SK-N-SH (cell line): ENCODE data around the gene LILRB4. TPM values are rescaled to one million over a fixed set of nuclear protein-coding genes. Genes with fewer than 3 reads are reported as not detected.

Experiments used
- polyA plus RNA-seq, 3 experiments: library from polyadenylated mRNA; depleted of rRNA; stranded (reverse); fragments of >200 nt; gene quantifications; 2 replicates each; pipeline ENCODE4 v1.2.3, GENCODE V29; 2012
- small RNA-seq, 7 experiments: library from RNA; depleted of rRNA; stranded (forward); fragments of <200 nt; gene quantifications; one replicate each; pipeline ENCODE3, GENCODE V24; 2012

The LILRB4 gene
- polyA plus RNA-seq, 1 of the 3 experiments (the other 2 are of a cell fraction): not detected

Small RNA genes within 50 kb of the gene (small RNA-seq; reads per million reads assigned to genes)
- 0 reads per million in 7 experiments for gene AC245036.3
- 0 reads per million in 7 experiments for gene AC245128.2
- gene MIR8061: 0 reads per million in 7 experiments

Other genes starting within 250 kb of the LILRB4 start
- 0.05 and 0.21 TPM in 2 replicates for gene TTYH1, start 247.5 kb upstream of the LILRB4 start, polyA plus RNA-seq (2012; rRNA removed)
- gene LENG8, start 213.8 kb upstream of the LILRB4 start, polyA plus RNA-seq (2012; rRNA removed): 84.0 and 89.1 TPM in 2 replicates
- gene LENG9, start 199.2 kb upstream of the LILRB4 start, polyA plus RNA-seq (2012; rRNA removed): 0.20 and 0.21 TPM in 2 replicates
- gene CDC42EP5, start 189.7 kb upstream of the LILRB4 start, polyA plus RNA-seq (2012; rRNA removed): 10.8 and 13.5 TPM in 2 replicates
- gene LAIR2, start 160.2 kb upstream of the LILRB4 start, polyA plus RNA-seq (2012; rRNA removed): not detected in 2 replicates
- not detected in 2 replicates for gene LILRA2, start 89.2 kb upstream of the LILRB4 start, polyA plus RNA-seq (2012; rRNA removed)
- not detected in 2 replicates for gene LILRA1, start 69.4 kb upstream of the LILRB4 start, polyA plus RNA-seq (2012; rRNA removed)
- not detected in 2 replicates for gene LILRB1, start 32.5 kb upstream of the LILRB4 start, polyA plus RNA-seq (2012; rRNA removed)
- gene KIR3DL3, start 61.5 kb downstream of the LILRB4 start, polyA plus RNA-seq (2012; rRNA removed): not detected in 2 replicates
- gene KIR2DL3, start 75.5 kb downstream of the LILRB4 start, polyA plus RNA-seq (2012; rRNA removed): not detected in 2 replicates
- gene KIR2DL1, start 106.8 kb downstream of the LILRB4 start, polyA plus RNA-seq (2012; rRNA removed): not detected in 2 replicates
- not detected in 2 replicates for gene KIR2DL4, start 140.6 kb downstream of the LILRB4 start, polyA plus RNA-seq (2012; rRNA removed)
- gene KIR3DL1, start 153.5 kb downstream of the LILRB4 start, polyA plus RNA-seq (2012; rRNA removed): not detected in 2 replicates
- gene KIR2DS4, start 169.7 kb downstream of the LILRB4 start, polyA plus RNA-seq (2012; rRNA removed): not detected in 2 replicates
- gene KIR3DL2, start 187.5 kb downstream of the LILRB4 start, polyA plus RNA-seq (2012; rRNA removed): not detected in 2 replicates
- not detected in 2 replicates for gene FCAR, start 211.2 kb downstream of the LILRB4 start, polyA plus RNA-seq (2012; rRNA removed)
- not detected in 2 replicates for gene NCR1, start 243.2 kb downstream of the LILRB4 start, polyA plus RNA-seq (2012; rRNA removed)